H9 (cell line): Measurements from ENCODE around the gene CHMP3. TPM values are rescaled to one million over a fixed set of nuclear protein-coding genes. Genes with fewer than 3 reads are reported as not detected.

Source experiments
- DNase-seq: peaks from one replicate; pipeline ENCODE4 v3.0.0-alpha.2; 2017
- H2AFZ ChIP-seq: one replicate; pipeline ENCODE4 v1.6.1; 2013; ENCODE audit warnings: mild to moderate bottlenecking, low read length, control low read depth, moderate library complexity
- H2AK5ac ChIP-seq: 2 replicates; pipeline ENCODE4 v1.6.1; 2013; ENCODE audit warnings: low read length, control low read depth, mixed read lengths; ENCODE audit not compliant: insufficient read length
- H2BK120ac ChIP-seq: one replicate; pipeline ENCODE4 v1.6.1; 2013; ENCODE audit warnings: low read depth, mild to moderate bottlenecking, low read length, control low read depth, inconsistent platforms; ENCODE audit not compliant: poor library complexity, severe bottlenecking
- H2BK12ac ChIP-seq: 2 replicates; pipeline ENCODE4 v1.6.1; 2013; ENCODE audit warnings: low read length, control low read depth, mixed read lengths, low read depth; ENCODE audit not compliant: insufficient read length
- H2BK15ac ChIP-seq: 2 replicates; pipeline ENCODE4 v1.6.1; 2013; ENCODE audit warnings: low read depth, low read length, control low read depth
- H2BK20ac ChIP-seq: one replicate; pipeline ENCODE4 v1.6.1; 2013; ENCODE audit warnings: low read depth, mild to moderate bottlenecking, low read length, control low read depth, inconsistent platforms; ENCODE audit not compliant: poor library complexity, severe bottlenecking
- H2BK5ac ChIP-seq: 2 replicates; pipeline ENCODE4 v1.6.1; 2013; ENCODE audit warnings: low read length, control low read depth, mixed read lengths; ENCODE audit not compliant: insufficient read length
- H3K14ac ChIP-seq: 2 replicates; pipeline ENCODE4 v1.6.1; 2013; ENCODE audit warnings: low read length, control low read depth; ENCODE audit not compliant: insufficient read depth
- H3K18ac ChIP-seq: 2 replicates; pipeline ENCODE4 v1.6.1; 2013; ENCODE audit warnings: low read depth, mild to moderate bottlenecking, mixed read lengths, low read length, control low read depth; ENCODE audit not compliant: insufficient read length
- H3K23ac ChIP-seq: 2 replicates; pipeline ENCODE4 v1.6.1; 2013; ENCODE audit warnings: low read length, control low read depth, mixed read lengths, low read depth; ENCODE audit not compliant: insufficient read length
- H3K23me2 ChIP-seq: 2 replicates; pipeline ENCODE4 v1.6.1; 2013; ENCODE audit warnings: low read depth, mild to moderate bottlenecking, mixed read lengths, low read length, control low read depth; ENCODE audit not compliant: insufficient read length, poor library complexity, severe bottlenecking
- H3K27ac ChIP-seq: 2 replicates; pipeline ENCODE4 v1.5.1; 2013; ENCODE audit warnings: low read length, control low read depth, mixed read lengths, low read depth; ENCODE audit not compliant: insufficient read length
- H3K27me3 ChIP-seq: 2 replicates; pipeline ENCODE4 v1.6.1; 2013; ENCODE audit warnings: low read length, control low read depth, inconsistent platforms; ENCODE audit not compliant: insufficient read depth
- H3K4ac ChIP-seq: 2 replicates; pipeline ENCODE4 v1.6.1; 2013; ENCODE audit warnings: low read depth, mild to moderate bottlenecking, control low read depth, inconsistent platforms, low read length, moderate library complexity
- H3K4me1 ChIP-seq: 2 replicates; pipeline ENCODE4 v1.6.1; 2013; ENCODE audit warnings: low read length, control low read depth, inconsistent platforms; ENCODE audit not compliant: insufficient read depth
- H3K4me2 ChIP-seq: 2 replicates; pipeline ENCODE4 v1.6.1; 2013; ENCODE audit warnings: low read length, control low read depth, mixed read lengths; ENCODE audit not compliant: insufficient read length, insufficient read depth
- H3K56ac ChIP-seq: 2 replicates; pipeline ENCODE4 v1.6.1; 2013; ENCODE audit warnings: low read depth, mild to moderate bottlenecking, mixed read lengths, low read length, control low read depth; ENCODE audit not compliant: insufficient read length
- H3K79me1 ChIP-seq: 2 replicates; pipeline ENCODE4 v1.6.1; 2013; ENCODE audit warnings: low read depth, mild to moderate bottlenecking, moderate library complexity, low read length, control low read depth, inconsistent platforms; ENCODE audit not compliant: insufficient read depth, poor library complexity, severe bottlenecking
- H3K79me2 ChIP-seq: 2 replicates; pipeline ENCODE4 v1.6.1; 2013; ENCODE audit warnings: low read length, control low read depth, inconsistent platforms; ENCODE audit not compliant: insufficient read depth
- H3K9ac ChIP-seq: 2 replicates; pipeline ENCODE4 v1.6.1; 2013; ENCODE audit warnings: low read length, control low read depth, mixed read lengths; ENCODE audit not compliant: insufficient read length; ENCODE audit errors: extremely low read depth
- H3K9me3 ChIP-seq: one replicate; pipeline ENCODE4 v1.6.1; 2013; ENCODE audit warnings: low read depth, low read length, inconsistent platforms; ENCODE audit not compliant: control insufficient read depth
- H3T11ph ChIP-seq: one replicate; pipeline ENCODE4 v1.6.1; 2013; ENCODE audit warnings: mild to moderate bottlenecking, low read length, control low read depth, inconsistent platforms
- H4K20me1 ChIP-seq: one replicate; pipeline ENCODE4 v1.6.1; 2013; ENCODE audit not compliant: control insufficient read depth, insufficient read length, insufficient read depth
- H4K5ac ChIP-seq: 2 replicates; pipeline ENCODE4 v1.6.1; 2013; ENCODE audit warnings: low read depth, mild to moderate bottlenecking, mixed read lengths, low read length, control low read depth; ENCODE audit not compliant: insufficient read length
- H4K8ac ChIP-seq: replicated peaks from 2 replicates; pipeline ENCODE4 v1.6.1; 2013; ENCODE audit warnings: low read length, control low read depth, mixed read lengths, low read depth; ENCODE audit not compliant: insufficient read length
- H4K91ac ChIP-seq: 2 replicates; pipeline ENCODE4 v1.6.1; 2013; ENCODE audit warnings: low read depth, mild to moderate bottlenecking, moderate library complexity, mixed read lengths, low read length, control low read depth; ENCODE audit not compliant: insufficient read length
- H3K27ac Mint-ChIP-seq, 3 experiments: 2 replicates in 2 of 3; 3 replicates in 1 of 3; pipeline ENCODE4 v1.8.0; 2020 to 2021; ENCODE audit warnings: mixed read lengths in 3 of 3, mild to moderate bottlenecking in 1 of 3, moderate library complexity in 1 of 3
- H3K27me3 Mint-ChIP-seq: 2 replicates; pipeline ENCODE4 v1.8.0; 2021; ENCODE audit warnings: low read depth, mild to moderate bottlenecking, moderate library complexity, mixed read lengths
- H3K36me3 Mint-ChIP-seq, 3 experiments: 2 replicates in 2 of 3; 3 replicates in 1 of 3; pipeline ENCODE4 v1.8.0; 2020 to 2021; ENCODE audit warnings: low read depth in 3 of 3, mixed read lengths in 3 of 3; ENCODE audit not compliant: insufficient read depth in 1 of 3
- H3K4me1 Mint-ChIP-seq, 2 experiments: 2 replicates each; pipeline ENCODE4 v1.8.0; 2020; ENCODE audit warnings: mixed read lengths in 2 of 2
- H3K4me3 Mint-ChIP-seq, 2 experiments: 2 replicates in 1 of 2; 3 replicates in 1 of 2; pipeline ENCODE4 v1.8.0; 2020 to 2021; ENCODE audit warnings: mild to moderate bottlenecking in 2 of 2, mixed read lengths in 2 of 2, moderate library complexity in 1 of 2
- H3K9me3 Mint-ChIP-seq, 2 experiments: 2 replicates in 1 of 2; 3 replicates in 1 of 2; pipeline ENCODE4 v1.8.0; 2020; ENCODE audit warnings: mild to moderate bottlenecking in 2 of 2, mixed read lengths in 2 of 2, moderate library complexity in 1 of 2
- CTCF ChIP-seq: fragments of 200-600 bp; sonication (generic); conservative IDR thresholded peaks from 3 replicates; pipeline ENCODE4 v1.8.0; 2021; ENCODE audit warnings: antibody characterized with exemption, mild to moderate bottlenecking
- whole genome bisulfite sequencing: extraction: QIAGEN DNeasy Blood & Tissue Kit; methylation state at CpG from one replicate; pipeline ENCODE4 v1.1.7; 2013; ENCODE audit warnings: missing lambda C conversion rate, low lambda C conversion rate, mixed read lengths; ENCODE audit not compliant: insufficient read length; ENCODE audit errors: extremely low coverage; 5-methylcytosine and 5-hydroxymethylcytosine counted together
- total RNA-seq: library from RNA; stranded (reverse); gene quantifications from 2 replicates; pipeline ENCODE4 v1.2.1, GENCODE V29; 2021

CHMP3 gene
- total RNA-seq, 1 experiment from 2014 or later: 28.8 TPM

GRCh38 chr2:86492048-86492453 lies 71.2 kb downstream of the CHMP3 start:
- Histone ChIP-seq H3K4ac (no peak overlapping the region), H3K4me2 (no peak overlapping the region), H4K20me1 (no peaks in the 10 kb centered on the region), H3K18ac (no peak overlapping the region), H2BK15ac (no peak overlapping the region), H2AFZ (no peak overlapping the region), H2BK12ac (no peak overlapping the region), H3K27ac (no peak overlapping the region), H3K14ac (no peak overlapping the region), H3K4me1 (no peaks in the 10 kb centered on the region), H3K79me1 (no peaks in the 10 kb centered on the region), H3K9ac (no peak overlapping the region), H4K8ac (no peak overlapping the region), H3K56ac (no peak overlapping the region), H3K23me2 (no peaks in the 10 kb centered on the region), H3K27me3 (no peaks in the 10 kb centered on the region), H2AK5ac (no peak overlapping the region), H4K91ac (no peak overlapping the region), H2BK5ac (no peak overlapping the region), H2BK120ac (no peak overlapping the region), H3K23ac (no peak overlapping the region), H2BK20ac (no peak overlapping the region), H3K79me2 (no peaks in the 10 kb centered on the region), H3T11ph (no peak overlapping the region), H3K9me3 (no peaks in the 10 kb centered on the region), H4K5ac (no peak overlapping the region)
- Mint-ChIP-seq H3K36me3 (peaks cover 55 to 93% (median 90%) of the 10 kb centered on the region in 3 experiments), H3K4me3 (no peak overlapping the region), H3K27me3 (no peaks in the 10 kb centered on the region), H3K27ac (no peak overlapping the region), H3K9me3 (peaks cover 3 to 15% of the 10 kb centered on the region in 2 experiments; a peak in 2 of 5 replicates), H3K4me1 (no peaks in the 10 kb centered on the region)
- WGBS: no CpG with 5 or more reads among the region's 1 CpG
- DNase-seq: no peak
- TF ChIP-seq CTCF: no peak
